ENCODE data around the gene HBB. TPM values are rescaled to one million over a fixed set of nuclear protein-coding genes. Genes with fewer than 3 reads are reported as not detected.

Gene HBB
- total RNA-seq, 1 donor from 2014 or later, result not detected

DNA sequence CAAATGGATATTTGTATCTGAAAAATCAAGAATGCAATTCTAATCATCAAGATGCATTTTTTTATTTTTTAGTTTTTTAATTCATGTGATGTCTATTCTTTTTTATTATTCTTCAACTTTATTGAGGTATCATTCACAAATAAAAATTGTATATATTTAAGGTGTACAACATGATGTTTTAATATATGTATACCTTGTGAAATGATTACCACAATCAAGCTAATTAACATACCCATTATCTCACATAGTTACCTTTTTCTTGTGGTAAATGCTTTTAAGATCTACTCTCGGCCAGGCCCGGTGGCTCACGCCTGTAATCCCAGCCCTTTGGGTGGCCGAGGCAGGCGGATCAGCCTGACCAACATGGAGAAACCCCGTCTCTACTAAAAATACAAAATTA is 3.7 kb downstream of the HBB start:
- TF ChIP-seq, protein P1, sequence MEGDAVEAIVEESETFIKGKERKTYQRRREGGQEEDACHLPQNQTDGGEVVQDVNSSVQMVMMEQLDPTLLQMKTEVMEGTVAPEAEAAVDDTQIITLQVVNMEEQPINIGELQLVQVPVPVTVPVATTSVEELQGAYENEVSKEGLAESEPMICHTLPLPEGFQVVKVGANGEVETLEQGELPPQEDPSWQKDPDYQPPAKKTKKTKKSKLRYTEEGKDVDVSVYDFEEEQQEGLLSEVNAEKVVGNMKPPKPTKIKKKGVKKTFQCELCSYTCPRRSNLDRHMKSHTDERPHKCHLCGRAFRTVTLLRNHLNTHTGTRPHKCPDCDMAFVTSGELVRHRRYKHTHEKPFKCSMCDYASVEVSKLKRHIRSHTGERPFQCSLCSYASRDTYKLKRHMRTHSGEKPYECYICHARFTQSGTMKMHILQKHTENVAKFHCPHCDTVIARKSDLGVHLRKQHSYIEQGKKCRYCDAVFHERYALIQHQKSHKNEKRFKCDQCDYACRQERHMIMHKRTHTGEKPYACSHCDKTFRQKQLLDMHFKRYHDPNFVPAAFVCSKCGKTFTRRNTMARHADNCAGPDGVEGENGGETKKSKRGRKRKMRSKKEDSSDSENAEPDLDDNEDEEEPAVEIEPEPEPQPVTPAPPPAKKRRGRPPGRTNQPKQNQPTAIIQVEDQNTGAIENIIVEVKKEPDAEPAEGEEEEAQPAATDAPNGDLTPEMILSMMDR (IDR thresholded peaks at IDR 0.05), result no peak
- TF ChIP-seq EZH2phosphoT487 (IDR thresholded peaks at IDR 0.05) (no peak), EZH2 (IDR thresholded peaks at IDR 0.05) (no peak)
- H3K4me1 ChIP-seq, result no peaks in the 10 kb centered on the region
- Mint-ChIP-seq H3K9me3 (no peaks in the 10 kb centered on the region), H3K36me3 (no peaks in the 10 kb centered on the region), H3K27me3 (ENCODE audit: insufficient read depth, low read depth) (peaks cover 3% of the 10 kb centered on the region), H3K27ac (no peak overlapping the region), H3K4me3 (no peak overlapping the region), H3K4me1 (no peaks in the 10 kb centered on the region)
- H3K79me2 ChIP-seq (ENCODE audit: low read depth), result no peaks in the 10 kb centered on the region
- H3K9ac ChIP-seq, result no peak overlapping the region
- H3K27ac ChIP-seq, result no peak overlapping the region
- no peaks in the 10 kb centered on the region for H3K36me3 ChIP-seq
- no peaks in the 10 kb centered on the region for H4K20me1 ChIP-seq (ENCODE audit: low read depth)
- H3K27me3 ChIP-seq, result no peaks in the 10 kb centered on the region
- no peak for DNase-seq (ENCODE audit: low spot score)
- H3F3A ChIP-seq (ENCODE audit: low read depth), result no peaks in the 10 kb centered on the region
- H3K9me3 ChIP-seq (ENCODE audit: low read depth), result no peaks in the 10 kb centered on the region
- H3K4me2 ChIP-seq, result no peak overlapping the region
- H3K4me3 ChIP-seq, result no peak overlapping the region
- no peak overlapping the region for H2AFZ ChIP-seq (replicated peaks)

DNA sequence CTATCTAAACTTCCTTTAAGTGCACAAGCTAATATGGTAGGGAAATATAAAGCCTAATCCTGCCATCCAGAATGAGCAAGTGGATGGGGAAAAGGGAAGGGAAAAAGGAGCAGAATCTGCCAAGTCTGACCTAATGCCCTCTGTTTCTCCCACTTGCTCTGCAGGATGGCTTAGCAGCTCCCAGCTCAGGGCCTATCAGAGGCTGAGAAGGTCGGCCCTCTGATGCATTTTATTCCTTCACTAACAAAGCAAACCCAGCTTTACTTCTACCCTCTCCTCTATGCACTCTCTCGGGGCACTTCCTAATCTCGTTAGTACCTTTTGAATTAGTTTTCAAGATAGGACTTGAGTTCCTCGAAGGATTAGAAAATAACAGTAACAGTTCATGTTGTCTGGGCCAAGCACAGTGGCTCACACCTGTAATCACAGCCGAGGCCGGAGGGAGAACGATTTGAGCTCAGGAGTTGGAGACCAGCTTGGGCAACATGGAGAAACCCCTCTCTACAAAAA is 16.4 kb downstream of the HBB start:
- H3K27ac Mint-ChIP-seq, result no peak overlapping the region
- Histone ChIP-seq H3K4me2 (no peak overlapping the region), H3K4me3 (no peak overlapping the region), H3F3A (ENCODE audit: low read depth) (peaks cover 5% of the 10 kb centered on the region), H2AFZ (replicated peaks) (no peak overlapping the region), H3K36me3 (no peaks in the 10 kb centered on the region), H3K27ac (no peak overlapping the region), H3K9me3 (ENCODE audit: low read depth) (no peaks in the 10 kb centered on the region), H3K9ac (no peak overlapping the region), H4K20me1 (ENCODE audit: low read depth) (no peaks in the 10 kb centered on the region), H3K4me1 (no peaks in the 10 kb centered on the region), H3K27me3 (no peaks in the 10 kb centered on the region), H3K79me2 (ENCODE audit: low read depth) (no peaks in the 10 kb centered on the region)
- TF ChIP-seq EZH2phosphoT487 (IDR thresholded peaks at IDR 0.05) (no peak), EZH2 (IDR thresholded peaks at IDR 0.05) (no peak)
- TF ChIP-seq, protein P1 (IDR thresholded peaks at IDR 0.05), result no peak
- no peaks in the 10 kb centered on the region for H3K27me3 Mint-ChIP-seq (ENCODE audit: insufficient read depth, low read depth)
- peak; percentile 63 for DNase-seq (ENCODE audit: low spot score)
- H3K36me3 Mint-ChIP-seq, result no peaks in the 10 kb centered on the region
- H3K4me3 Mint-ChIP-seq, result no peak overlapping the region
- no peaks in the 10 kb centered on the region for H3K9me3 Mint-ChIP-seq
- H3K4me1 Mint-ChIP-seq, result no peaks in the 10 kb centered on the region

DNA sequence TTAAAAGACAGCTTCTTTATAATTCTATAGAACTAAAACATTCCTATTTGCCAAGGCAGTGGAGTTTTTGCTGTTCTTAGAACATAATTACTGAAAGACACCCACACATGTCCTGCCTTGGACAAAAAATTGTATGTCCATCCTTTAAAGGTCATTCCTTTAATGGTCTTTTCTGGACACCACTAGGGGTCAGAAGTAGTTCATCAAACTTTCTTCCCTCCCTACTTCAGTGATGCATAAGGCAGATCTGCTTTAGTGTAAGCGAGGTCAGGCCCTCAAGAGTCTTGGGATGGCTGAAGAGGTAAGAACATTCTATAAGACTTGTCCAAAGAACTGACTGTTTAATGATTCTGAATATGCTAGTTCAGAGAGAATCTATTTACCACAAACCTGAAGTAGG is 22.1 kb downstream of the HBB start:
- Mint-ChIP-seq H3K27me3 (ENCODE audit: insufficient read depth, low read depth) (no peaks in the 10 kb centered on the region), H3K36me3 (no peaks in the 10 kb centered on the region), H3K27ac (no peak overlapping the region), H3K4me1 (no peaks in the 10 kb centered on the region), H3K9me3 (no peaks in the 10 kb centered on the region), H3K4me3 (no peak overlapping the region)
- Histone ChIP-seq H3F3A (ENCODE audit: low read depth) (no peaks in the 10 kb centered on the region), H3K36me3 (no peaks in the 10 kb centered on the region), H3K4me1 (peaks cover 9% of the 10 kb centered on the region), H3K27ac (no peak overlapping the region), H3K27me3 (no peaks in the 10 kb centered on the region), H3K4me3 (no peak overlapping the region), H3K79me2 (ENCODE audit: low read depth) (no peaks in the 10 kb centered on the region), H3K9ac (no peak overlapping the region), H3K9me3 (ENCODE audit: low read depth) (no peaks in the 10 kb centered on the region), H4K20me1 (ENCODE audit: low read depth) (no peaks in the 10 kb centered on the region), H3K4me2 (no peak overlapping the region), H2AFZ (replicated peaks) (no peak overlapping the region)
- TF ChIP-seq, protein P1 (IDR thresholded peaks at IDR 0.05), result peak; percentile 76
- TF ChIP-seq EZH2 (IDR thresholded peaks at IDR 0.05), result no peak
- TF ChIP-seq EZH2phosphoT487 (IDR thresholded peaks at IDR 0.05), result no peak
- DNase-seq (ENCODE audit: low spot score), result peak; percentile 78

Measured in neural progenitor cell (in vitro differentiated cells).